ENCODE results near the gene STAG1. TPM values are rescaled to one million over a fixed set of nuclear protein-coding genes. Genes with fewer than 3 reads are reported as not detected.
A peak's percentile ranks its signal among the peaks of the same experiment; 100 is the strongest.

Gene STAG1
- total and polyA plus RNA-seq, 8 donors, result 29.6 to 52.7 (median 44.1) TPM

GRCh38 chr3:136434429-136434828, 317.7 kb downstream of the STAG1 start:
- intact Hi-C loops (cut with DNase I), result no loop called here
- Histone ChIP-seq H3K4me1 (no peaks in the 10 kb centered on the region), H3K27me3 (no peaks in the 10 kb centered on the region), H3K4me3 (no peak overlapping the region), H3K9me3 (no peaks in the 10 kb centered on the region), H3K36me3 (peaks cover 0 to 6% of the 10 kb centered on the region in 2 donors), H3K27ac (no peak overlapping the region)
- ATAC-seq (no peak), DNase-seq (no peak)
- no peak for TF ChIP-seq CTCF (IDR thresholded peaks at IDR 0.05)

DNA sequence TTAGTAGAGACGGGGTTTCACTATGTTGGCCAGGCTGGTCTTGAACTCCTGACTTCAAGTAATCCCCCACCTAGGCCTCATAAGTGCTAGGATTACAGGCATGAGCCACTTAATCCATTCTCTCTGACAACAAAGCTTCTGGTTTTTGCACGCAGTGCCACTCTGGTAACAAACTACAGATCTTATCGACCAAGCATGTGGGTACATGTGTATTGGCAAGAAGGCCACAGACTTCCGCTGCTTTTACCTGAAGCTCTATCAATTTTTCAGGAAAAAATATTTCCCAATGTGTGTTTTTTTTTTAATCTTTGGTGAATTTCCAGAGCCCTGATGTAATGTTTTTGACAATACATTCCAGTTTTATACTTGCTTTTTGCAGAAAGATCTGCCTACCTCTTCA, 319.5 kb downstream of the STAG1 start:
- no peak for ATAC-seq
- intact Hi-C loops (cut with DNase I), result no loop called here
- DNase-seq, result no peak
- Histone ChIP-seq H3K36me3 (peaks cover 0 to 6% of the 10 kb centered on the region in 2 donors), H3K9me3 (no peaks in the 10 kb centered on the region), H3K27me3 (no peaks in the 10 kb centered on the region), H3K4me3 (no peak overlapping the region), H3K4me1 (no peaks in the 10 kb centered on the region), H3K27ac (no peak overlapping the region)
- no peak for TF ChIP-seq CTCF (IDR thresholded peaks at IDR 0.05)

DNA sequence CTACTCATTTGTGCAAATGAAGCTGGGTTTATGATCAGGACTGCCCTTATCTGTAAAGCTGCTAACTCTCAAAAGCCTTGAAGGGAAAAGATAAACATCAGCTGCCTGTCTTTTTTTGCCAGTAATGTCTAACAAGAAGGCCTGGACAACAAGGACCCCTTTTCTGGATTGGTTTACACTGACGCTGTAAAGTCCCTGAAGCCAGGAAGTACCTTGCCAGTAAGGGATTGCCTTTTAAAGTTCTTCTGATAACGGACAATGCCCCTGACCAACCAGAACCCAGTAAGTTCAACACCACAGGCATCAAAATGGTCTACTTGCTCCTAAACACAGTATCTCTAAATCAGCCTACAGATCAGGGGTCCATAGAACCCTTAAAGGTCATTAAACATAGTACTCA, 324.0 kb downstream of the STAG1 start:
- no peak overlapping the region for H3K27ac ChIP-seq
- intact Hi-C loops (cut with DNase I), result no loop called here
- ATAC-seq (no peak), DNase-seq (peak in 1 of 4 donors; percentile 3)
- H3K27me3 ChIP-seq, result no peaks in the 10 kb centered on the region
- H3K4me1 ChIP-seq, result no peaks in the 10 kb centered on the region
- H3K36me3 ChIP-seq, result peaks cover 0 to 17% of the 10 kb centered on the region in 2 donors
- H3K9me3 ChIP-seq, result no peaks in the 10 kb centered on the region
- no peak overlapping the region for H3K4me3 ChIP-seq
- no peak for TF ChIP-seq CTCF (IDR thresholded peaks at IDR 0.05)

DNA sequence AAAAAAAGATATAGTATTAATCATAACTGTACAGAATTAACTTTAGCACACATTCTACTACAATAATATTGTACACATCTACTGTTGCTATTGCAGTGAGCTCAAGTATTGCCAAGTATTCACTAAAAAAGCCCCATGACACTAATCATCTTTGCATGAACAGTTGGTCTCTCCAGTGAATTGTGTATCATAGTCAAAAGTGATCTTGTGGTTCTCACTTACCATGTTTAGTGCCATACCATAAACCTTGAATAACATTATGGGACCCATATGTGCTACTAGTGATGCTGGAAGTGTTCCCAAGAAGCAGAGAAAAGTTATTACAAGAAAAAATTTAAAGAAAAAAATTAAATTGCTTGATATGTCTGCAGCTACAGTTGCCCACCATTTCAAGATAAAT, 324.9 kb downstream of the STAG1 start:
- Histone ChIP-seq H3K4me3 (no peak overlapping the region), H3K4me1 (no peaks in the 10 kb centered on the region), H3K9me3 (no peaks in the 10 kb centered on the region), H3K27me3 (no peaks in the 10 kb centered on the region), H3K27ac (no peak overlapping the region), H3K36me3 (peaks cover 0 to 11% of the 10 kb centered on the region in 2 donors)
- intact Hi-C loops (cut with DNase I), result no loop called here
- no peak for ATAC-seq
- DNase-seq, result no peak
- no peak for TF ChIP-seq CTCF (IDR thresholded peaks at IDR 0.05)

DNA sequence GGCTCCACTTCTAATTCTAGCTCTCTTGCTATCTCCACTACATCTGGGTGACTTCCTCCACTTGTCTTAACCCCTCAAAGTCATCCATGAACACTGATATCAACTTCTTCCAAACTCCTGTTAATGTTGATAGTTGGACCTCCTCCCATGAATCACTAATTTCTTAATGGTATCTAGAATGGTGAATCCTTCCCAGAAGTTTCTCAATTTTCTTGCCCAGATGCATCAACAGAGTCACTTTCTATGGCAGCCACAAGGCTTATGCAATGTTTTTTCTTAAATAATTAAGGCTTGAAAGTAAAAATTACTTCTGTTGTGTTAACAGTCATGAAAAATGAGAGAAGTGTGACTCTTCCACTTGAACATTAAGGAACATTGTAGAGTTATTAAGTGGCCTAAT, 337.7 kb downstream of the STAG1 start:
- Histone ChIP-seq H3K4me1 (no peaks in the 10 kb centered on the region), H3K27me3 (no peaks in the 10 kb centered on the region), H3K27ac (no peak overlapping the region), H3K9me3 (no peaks in the 10 kb centered on the region), H3K4me3 (no peak overlapping the region), H3K36me3 (peaks cover 0 to 20% of the 10 kb centered on the region in 2 donors)
- no peak for TF ChIP-seq CTCF (IDR thresholded peaks at IDR 0.05)
- no peak for DNase-seq
- ATAC-seq, result no peak
- intact Hi-C loops (cut with DNase I), result no loop called here
